Suprapubic skin (tissue), 4 donors: ENCODE results near the gene RAB36.

Experiments used
- EP300 ChIP-seq: sonication (generic); formaldehyde crosslinking; IDR thresholded peaks from one replicate; pipeline ENCODE4 v1.6.1; 2017; ENCODE audit warnings: antibody characterized with exemption
- POLR2A ChIP-seq, 2 donors: fragments of 450-650 bp; IDR thresholded peaks; one replicate each; pipeline ENCODE4 v1.6.1; 2017; ENCODE audit warnings: antibody characterized with exemption in 2 of 2, mild to moderate bottlenecking in 2 of 2, moderate library complexity in 2 of 2
- POLR2AphosphoS5 ChIP-seq, 3 donors: sonication (generic); formaldehyde crosslinking; IDR thresholded peaks; one replicate each; pipeline ENCODE4 v1.6.1; 2017; ENCODE audit warnings: antibody characterized with exemption in 3 of 3
- TF ChIP-seq, protein P1 (sequence below), 2 donors: fragments of 200-600 bp in 1 of 2; fragments of 450-650 bp in 1 of 2; sonication (generic) in 1 of 2; IDR thresholded peaks; one replicate each; pipeline ENCODE4 v1.5.1; 2016 to 2019; ENCODE audit warnings: antibody characterized with exemption in 2 of 2, mild to moderate bottlenecking in 1 of 2, moderate library complexity in 1 of 2

DNA sequence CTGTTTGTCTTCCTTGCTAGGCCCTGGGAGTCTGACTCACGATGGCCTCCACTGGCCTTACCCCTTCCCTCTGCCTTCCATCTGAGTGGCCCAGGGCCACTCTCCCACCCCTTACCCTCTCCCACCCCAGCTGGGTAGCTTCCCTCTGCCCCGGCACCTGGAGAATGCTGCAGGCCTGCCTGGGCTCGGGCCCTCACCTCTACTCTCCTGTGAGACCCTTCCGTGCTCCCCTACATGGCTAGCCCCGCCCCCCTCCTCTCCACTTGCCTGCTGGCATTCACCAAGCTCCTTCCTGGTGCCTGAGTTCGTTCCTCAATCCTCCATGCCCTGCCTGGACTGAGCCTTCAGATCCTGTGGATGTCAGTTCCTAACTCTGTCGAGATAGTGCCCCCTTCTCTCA, 8.7 kb downstream of the RAB36 start:
- TF ChIP-seq, protein P1, sequence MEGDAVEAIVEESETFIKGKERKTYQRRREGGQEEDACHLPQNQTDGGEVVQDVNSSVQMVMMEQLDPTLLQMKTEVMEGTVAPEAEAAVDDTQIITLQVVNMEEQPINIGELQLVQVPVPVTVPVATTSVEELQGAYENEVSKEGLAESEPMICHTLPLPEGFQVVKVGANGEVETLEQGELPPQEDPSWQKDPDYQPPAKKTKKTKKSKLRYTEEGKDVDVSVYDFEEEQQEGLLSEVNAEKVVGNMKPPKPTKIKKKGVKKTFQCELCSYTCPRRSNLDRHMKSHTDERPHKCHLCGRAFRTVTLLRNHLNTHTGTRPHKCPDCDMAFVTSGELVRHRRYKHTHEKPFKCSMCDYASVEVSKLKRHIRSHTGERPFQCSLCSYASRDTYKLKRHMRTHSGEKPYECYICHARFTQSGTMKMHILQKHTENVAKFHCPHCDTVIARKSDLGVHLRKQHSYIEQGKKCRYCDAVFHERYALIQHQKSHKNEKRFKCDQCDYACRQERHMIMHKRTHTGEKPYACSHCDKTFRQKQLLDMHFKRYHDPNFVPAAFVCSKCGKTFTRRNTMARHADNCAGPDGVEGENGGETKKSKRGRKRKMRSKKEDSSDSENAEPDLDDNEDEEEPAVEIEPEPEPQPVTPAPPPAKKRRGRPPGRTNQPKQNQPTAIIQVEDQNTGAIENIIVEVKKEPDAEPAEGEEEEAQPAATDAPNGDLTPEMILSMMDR (IDR thresholded peaks at IDR 0.05), result no peak
- TF ChIP-seq POLR2AphosphoS5 (IDR thresholded peaks at IDR 0.05) (no peak), POLR2A (IDR thresholded peaks at IDR 0.05) (no peak), EP300 (no peak)
